Activated T-helper 9 cell treated with anti-CD3 and anti-CD28 coated beads, Interleukin-2, amount 50 U/mL, for 16 hours (primary cell): ENCODE measurements around the gene FMN2.

Source experiments
- DNase-seq: peaks from one replicate; pipeline ENCODE4 v3.0.0-alpha.2; 2020; ENCODE audit warnings: low read depth

FMN2 gene

GRCh38 chr1:240198376-240198775 lies 106.7 kb downstream of the FMN2 start:
- no peak for DNase-seq

- no peak for DNase-seq
Observed at GRCh38 chr1:240199758-240200645, 108.3 kb downstream of the FMN2 start.

GRCh38 chr1:240201931-240202330 lies 110.2 kb downstream of the FMN2 start:
- no peak for DNase-seq

- no peak for DNase-seq
Observed at GRCh38 chr1:240207073-240207709, 115.5 kb downstream of the FMN2 start.

GRCh38 chr1:240210026-240210425 lies 118.3 kb downstream of the FMN2 start:
- no peak for DNase-seq

- DNase-seq = no peak
Observed at GRCh38 chr1:240212556-240212955, 120.9 kb downstream of the FMN2 start.

GRCh38 chr1:240217403-240217802 lies 125.7 kb downstream of the FMN2 start:
- DNase-seq = no peak

- no peak for DNase-seq
Observed at GRCh38 chr1:240219104-240219503, 127.4 kb downstream of the FMN2 start.

GRCh38 chr1:240226102-240226501 lies 134.4 kb downstream of the FMN2 start:
- no peak for DNase-seq

- DNase-seq = no peak
Observed at GRCh38 chr1:240230816-240231215, 139.1 kb downstream of the FMN2 start.

- no peak for DNase-seq
Observed at GRCh38 chr1:240232530-240232929, 140.8 kb downstream of the FMN2 start.

- DNase-seq = no peak
Observed at GRCh38 chr1:240234485-240235210, 143.0 kb downstream of the FMN2 start.

GRCh38 chr1:240235521-240236288 lies 144.0 kb downstream of the FMN2 start:
- DNase-seq = no peak

GRCh38 chr1:240237305-240237721 lies 145.6 kb downstream of the FMN2 start:
- DNase-seq = no peak

GRCh38 chr1:240239309-240239708 lies 147.6 kb downstream of the FMN2 start:
- no peak for DNase-seq

GRCh38 chr1:240241278-240241677 lies 149.6 kb downstream of the FMN2 start:
- no peak for DNase-seq

GRCh38 chr1:240242601-240243144 lies 151.0 kb downstream of the FMN2 start:
- no peak for DNase-seq

GRCh38 chr1:240244968-240245628 lies 153.4 kb downstream of the FMN2 start:
- DNase-seq = no peak

- no peak for DNase-seq
Observed at GRCh38 chr1:240245629-240246020, 153.9 kb downstream of the FMN2 start.

GRCh38 chr1:240247899-240248298 lies 156.2 kb downstream of the FMN2 start:
- DNase-seq = no peak

- no peak for DNase-seq
Observed at GRCh38 chr1:240254006-240254405, 162.3 kb downstream of the FMN2 start.
